ENCODE results near the gene RNF150. TPM values are rescaled to one million over a fixed set of nuclear protein-coding genes. Genes with fewer than 3 reads are reported as not detected.

Gene RNF150
- total and polyA plus RNA-seq, 2 of the 4 experiments (the other 2 are of a cell fraction): 6.2 to 18.1 TPM

DNA sequence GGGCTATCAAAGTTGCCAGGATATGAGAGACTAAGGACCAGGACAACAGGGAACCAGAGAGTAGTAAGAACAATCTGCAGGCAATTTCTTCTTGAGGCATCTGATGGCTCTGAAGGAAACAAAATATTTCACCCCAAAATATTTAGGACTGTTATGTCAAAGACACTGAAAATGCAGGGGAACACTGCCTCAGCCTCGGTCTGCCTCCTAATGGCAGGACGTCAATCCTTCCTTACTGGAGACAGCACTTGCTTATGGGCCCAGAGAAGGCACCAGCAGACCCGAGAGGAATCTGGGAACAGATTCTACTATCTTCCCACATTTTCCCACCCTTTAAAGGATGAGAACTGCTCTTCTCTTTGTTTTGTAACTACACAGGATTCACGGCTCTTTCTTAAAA lies 23.3 kb downstream of the RNF150 start:
- ChIA-PET CTCF (no interaction called here), POLR2A (ENCODE audit: unreplicated experiment) (no interaction called here)
- Histone ChIP-seq H3K79me1 (ENCODE audit: low read depth in 1 of 2, low read length in 2 of 2) (no peaks in the 10 kb centered on the region; a peak in 1 of 4 replicates), H2BK5ac (ENCODE audit: low read depth, low read length, poor library complexity, severe bottlenecking) (no peak overlapping the region), H2BK20ac (ENCODE audit: low read depth, low read length) (no peak overlapping the region), H3K9ac (ENCODE audit: low read depth, low read length) (no peak overlapping the region), H2AK9ac (replicated peaks; ENCODE audit: low read depth, low read length, poor library complexity) (no peak overlapping the region), H2AK5ac (ENCODE audit: low read depth, low read length) (no peak overlapping the region), H3K18ac (ENCODE audit: low read depth, low read length) (no peak overlapping the region), H3K9me1 (ENCODE audit: insufficient read depth, low read length) (no peaks in the 10 kb centered on the region), H3K23ac (ENCODE audit: low read depth, low read length) (no peak overlapping the region), H4K5ac (ENCODE audit: low read depth, low read length) (no peak overlapping the region), H2BK120ac (ENCODE audit: low read depth, low read length) (no peak overlapping the region), H4K8ac (ENCODE audit: low read depth in 2 of 2, low read length in 2 of 2) (no peak overlapping the region), H3K36me3 (ENCODE audit: control insufficient read depth, insufficient read depth, low read length) (no peaks in the 10 kb centered on the region), H3K56ac (ENCODE audit: extremely low read depth, insufficient read depth, low read length) (no peak overlapping the region), H3K14ac (replicated peaks; ENCODE audit: low read depth, low read length) (no peak overlapping the region), H3K4me3 (ENCODE audit: insufficient read depth, low read depth, low read length) (no peak overlapping the region), H2BK15ac (ENCODE audit: low read depth, low read length) (no peak overlapping the region), H3K4me1 (ENCODE audit: control insufficient read depth, insufficient read depth, low read length) (no peaks in the 10 kb centered on the region), H4K20me1 (ENCODE audit: insufficient read depth, low read length) (no peaks in the 10 kb centered on the region), H4K91ac (ENCODE audit: insufficient read depth, low read depth, low read length) (no peak overlapping the region), H3K4ac (ENCODE audit: low read depth, low read length) (no peak overlapping the region), H3K9me3 (ENCODE audit: control insufficient read depth, insufficient read depth, low read length) (no peaks in the 10 kb centered on the region), H3K27me3 (ENCODE audit: control insufficient read depth, insufficient read depth, low read length) (no peaks in the 10 kb centered on the region), H3K27ac (ENCODE audit: insufficient read depth, low read length) (no peak overlapping the region), H3K4me2 (ENCODE audit: low read depth, low read length) (no peak overlapping the region), H2AFZ (replicated peaks; ENCODE audit: low read length, poor library complexity) (no peak overlapping the region)
- WGBS, 2 experiments (ENCODE audit: extremely low coverage in 2 of 2, insufficient read length in 1 of 2): 100% methylated on average over 1 of the region's 4 CpGs; no CpG with 5 or more reads in 1 of the 2 experiments
- in situ Hi-C loops (cut with MboI; ENCODE audit: low sequenced_read_pairs) (no loop called here), intact Hi-C loops (cut with micrococcal nuclease) (no loop called here), dilution Hi-C loops (cut with HindIII; ENCODE audit: low sequenced_read_pairs, unreplicated experiment) (no loop called here)
- no peak for TF ChIP-seq POLR2A (IDR thresholded peaks at IDR 0.05; ENCODE audit: low read depth, low read length)
- TF ChIP-seq RAD21 (IDR thresholded peaks at IDR 0.05; ENCODE audit: low read length): no peak
- no peak for TF ChIP-seq RFX5 (IDR thresholded peaks at IDR 0.05; ENCODE audit: low read depth, low read length)
- TF ChIP-seq NFE2L2 (IDR thresholded peaks at IDR 0.05; ENCODE audit: low read depth, low read length): no peak
- TF ChIP-seq, protein P1, sequence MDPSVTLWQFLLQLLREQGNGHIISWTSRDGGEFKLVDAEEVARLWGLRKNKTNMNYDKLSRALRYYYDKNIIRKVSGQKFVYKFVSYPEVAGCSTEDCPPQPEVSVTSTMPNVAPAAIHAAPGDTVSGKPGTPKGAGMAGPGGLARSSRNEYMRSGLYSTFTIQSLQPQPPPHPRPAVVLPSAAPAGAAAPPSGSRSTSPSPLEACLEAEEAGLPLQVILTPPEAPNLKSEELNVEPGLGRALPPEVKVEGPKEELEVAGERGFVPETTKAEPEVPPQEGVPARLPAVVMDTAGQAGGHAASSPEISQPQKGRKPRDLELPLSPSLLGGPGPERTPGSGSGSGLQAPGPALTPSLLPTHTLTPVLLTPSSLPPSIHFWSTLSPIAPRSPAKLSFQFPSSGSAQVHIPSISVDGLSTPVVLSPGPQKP (IDR thresholded peaks at IDR 0.05; ENCODE audit: borderline replicate concordance, low read depth, low read length): no peak
- BruUV-seq (replicated peaks): no TSS peak
- ATAC-seq (ENCODE audit: low read depth) (no peak), DNase-seq (no peak)
